DND-41 (cell line): Measurements from ENCODE around the gene S100A16.

Source experiments
- ATAC-seq: fragments of 200-7000 bp; cut with Tn5 transposase; 3 replicates; pipeline ENCODE4 v1.9.1; 2021; ENCODE audit warnings: low read depth; ENCODE audit not compliant: insufficient read depth
- DNase-seq: peaks from one replicate; pipeline ENCODE4 v3.0.0-alpha.2; 2020
- H2AFZ ChIP-seq: 2 replicates; pipeline ENCODE4 v1.6.0; 2012; ENCODE audit warnings: low read depth, low read length
- H3K27ac ChIP-seq: 2 replicates; pipeline ENCODE4 v1.5.1; 2012; ENCODE audit warnings: low read length, inconsistent platforms
- H3K27me3 ChIP-seq: fragments of 200-600 bp; sonication (generic); 2 replicates; pipeline ENCODE4 v1.6.0; 2012; ENCODE audit warnings: low read length, mild to moderate bottlenecking, inconsistent platforms; ENCODE audit not compliant: insufficient read depth, poor library complexity
- H3K36me3 ChIP-seq: 2 replicates; pipeline ENCODE4 v1.5.1; 2012; ENCODE audit warnings: low read length, inconsistent platforms; ENCODE audit not compliant: insufficient read depth
- H3K4me1 ChIP-seq: 2 replicates; pipeline ENCODE4 v1.5.1; 2012; ENCODE audit warnings: mild to moderate bottlenecking, low read length; ENCODE audit not compliant: insufficient read depth
- H3K4me2 ChIP-seq: 2 replicates; pipeline ENCODE4 v1.6.0; 2012; ENCODE audit warnings: mild to moderate bottlenecking, moderate library complexity, low read length, inconsistent platforms; ENCODE audit not compliant: insufficient read depth
- H3K4me3 ChIP-seq, 2 experiments: fragments of 200-600 bp in 1 of 2; shearing (Covaris generic) in 1 of 2; 2 replicates each; pipeline ENCODE4 v1.5.1; 2012 to 2016; ENCODE audit warnings: inconsistent platforms in 2 of 2, low read length in 2 of 2, mild to moderate bottlenecking in 2 of 2, low read depth in 1 of 2, moderate library complexity in 1 of 2
- H3K79me2 ChIP-seq: 2 replicates; pipeline ENCODE4 v1.6.0; 2012; ENCODE audit warnings: low read length, inconsistent platforms; ENCODE audit not compliant: insufficient read depth
- H3K9ac ChIP-seq: 2 replicates; pipeline ENCODE4 v1.6.0; 2012; ENCODE audit warnings: low read depth, mild to moderate bottlenecking, inconsistent platforms, low read length, moderate library complexity
- H3K9me3 ChIP-seq: 2 replicates; pipeline ENCODE4 v1.5.1; 2012; ENCODE audit warnings: low read length, moderate library complexity, mild to moderate bottlenecking, inconsistent platforms; ENCODE audit not compliant: insufficient read depth, severe bottlenecking
- H4K20me1 ChIP-seq: 2 replicates; pipeline ENCODE4 v1.6.0; 2012; ENCODE audit warnings: low read length; ENCODE audit not compliant: insufficient read depth
- EZH2 ChIP-seq: IDR thresholded peaks from 3 replicates; pipeline ENCODE4 v1.6.1; 2012; ENCODE audit warnings: borderline replicate concordance, low read depth, mild to moderate bottlenecking, moderate library complexity, low read length, inconsistent platforms; ENCODE audit not compliant: severe bottlenecking
- TF ChIP-seq, protein P1 (sequence below): IDR thresholded peaks from 2 replicates; pipeline ENCODE4 v1.5.1; 2012; ENCODE audit warnings: borderline replicate concordance, low read length, moderate library complexity, mild to moderate bottlenecking; ENCODE audit not compliant: poor library complexity, severe bottlenecking; ENCODE audit errors: extremely low read depth

Gene S100A16

DNA sequence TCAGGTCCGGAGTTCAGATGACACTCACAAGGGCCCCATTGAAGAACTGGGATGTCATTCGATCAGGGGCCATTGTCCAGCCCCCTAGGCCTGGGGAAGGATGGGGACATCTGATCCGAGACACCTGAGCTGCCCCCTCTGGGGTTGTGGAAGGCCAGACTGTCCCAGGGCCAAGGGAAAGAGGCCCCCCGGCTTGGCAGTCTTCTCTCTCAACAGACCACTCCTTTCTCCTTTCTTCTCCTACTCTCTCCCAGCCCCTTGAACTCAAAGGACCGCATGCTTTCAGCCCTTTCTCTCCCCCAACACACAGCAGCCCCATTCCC lies 16.4 kb upstream of the S100A16 start:
- ATAC-seq (no peak), DNase-seq (no peak)
- no peaks in the 10 kb centered on the region for H3K9me3 ChIP-seq
- H3K36me3 ChIP-seq, result no peaks in the 10 kb centered on the region; the same call in 1 of the 2 replicates
- no peaks in the 10 kb centered on the region for H4K20me1 ChIP-seq
- no peak overlapping the region for H2AFZ ChIP-seq
- H3K4me3 ChIP-seq, result no peak overlapping the region
- H3K4me1 ChIP-seq, result peaks cover 6% of the 10 kb centered on the region
- no peak overlapping the region for H3K27ac ChIP-seq
- no peaks in the 10 kb centered on the region for H3K27me3 ChIP-seq
- TF ChIP-seq, protein P1, sequence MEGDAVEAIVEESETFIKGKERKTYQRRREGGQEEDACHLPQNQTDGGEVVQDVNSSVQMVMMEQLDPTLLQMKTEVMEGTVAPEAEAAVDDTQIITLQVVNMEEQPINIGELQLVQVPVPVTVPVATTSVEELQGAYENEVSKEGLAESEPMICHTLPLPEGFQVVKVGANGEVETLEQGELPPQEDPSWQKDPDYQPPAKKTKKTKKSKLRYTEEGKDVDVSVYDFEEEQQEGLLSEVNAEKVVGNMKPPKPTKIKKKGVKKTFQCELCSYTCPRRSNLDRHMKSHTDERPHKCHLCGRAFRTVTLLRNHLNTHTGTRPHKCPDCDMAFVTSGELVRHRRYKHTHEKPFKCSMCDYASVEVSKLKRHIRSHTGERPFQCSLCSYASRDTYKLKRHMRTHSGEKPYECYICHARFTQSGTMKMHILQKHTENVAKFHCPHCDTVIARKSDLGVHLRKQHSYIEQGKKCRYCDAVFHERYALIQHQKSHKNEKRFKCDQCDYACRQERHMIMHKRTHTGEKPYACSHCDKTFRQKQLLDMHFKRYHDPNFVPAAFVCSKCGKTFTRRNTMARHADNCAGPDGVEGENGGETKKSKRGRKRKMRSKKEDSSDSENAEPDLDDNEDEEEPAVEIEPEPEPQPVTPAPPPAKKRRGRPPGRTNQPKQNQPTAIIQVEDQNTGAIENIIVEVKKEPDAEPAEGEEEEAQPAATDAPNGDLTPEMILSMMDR, result no peak
- no peak for TF ChIP-seq EZH2
- H3K4me2 ChIP-seq, result no peak overlapping the region
- H3K9ac ChIP-seq, result no peak overlapping the region
- H3K79me2 ChIP-seq, result peaks cover 4% of the 10 kb centered on the region

DNA sequence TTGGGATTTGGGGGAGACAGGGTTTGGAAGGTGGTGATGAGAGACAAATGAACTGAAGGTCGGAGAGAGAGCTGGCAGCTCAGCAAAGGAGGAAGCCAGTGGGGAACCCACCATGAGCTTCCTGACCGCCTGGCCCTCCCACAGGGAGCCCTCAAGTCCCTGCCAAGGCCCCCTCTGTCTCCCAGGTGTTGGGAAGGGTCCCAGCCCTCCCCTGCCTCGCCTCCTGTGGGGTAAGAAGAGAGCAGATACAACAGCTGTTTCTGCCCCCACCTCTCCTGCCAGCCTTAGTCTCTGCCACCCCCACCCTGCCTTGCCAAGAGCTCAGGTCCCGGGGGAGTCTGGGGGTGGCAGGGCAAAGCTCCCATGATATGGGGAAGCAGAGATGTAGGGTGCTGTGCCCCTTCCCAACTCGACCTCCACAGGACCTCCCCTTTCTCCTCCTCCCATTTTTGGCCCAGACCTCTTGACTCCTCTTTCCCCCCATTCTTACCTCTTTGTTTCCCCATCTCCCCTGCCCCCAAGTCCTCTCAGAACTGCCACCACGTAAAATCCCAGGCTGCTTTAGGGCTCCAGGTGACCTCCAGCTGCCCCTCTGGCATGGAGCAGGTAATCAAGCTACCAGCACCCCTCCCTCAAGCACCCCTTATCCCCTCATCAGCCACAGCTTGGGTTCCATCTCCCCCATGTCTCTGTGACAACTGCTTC lies 15.9 kb upstream of the S100A16 start:
- no peak for ATAC-seq
- no peak for TF ChIP-seq EZH2
- TF ChIP-seq, protein P1, result no peak
- Histone ChIP-seq H4K20me1 (no peaks in the 10 kb centered on the region), H3K4me3 (no peak overlapping the region), H3K36me3 (no peaks in the 10 kb centered on the region), H3K9ac (no peak overlapping the region), H3K4me1 (peaks cover 6% of the 10 kb centered on the region), H3K79me2 (no peaks in the 10 kb centered on the region), H3K4me2 (no peak overlapping the region), H3K9me3 (no peaks in the 10 kb centered on the region), H3K27me3 (no peaks in the 10 kb centered on the region), H3K27ac (no peak overlapping the region), H2AFZ (no peak overlapping the region)
- no peak for DNase-seq

DNA sequence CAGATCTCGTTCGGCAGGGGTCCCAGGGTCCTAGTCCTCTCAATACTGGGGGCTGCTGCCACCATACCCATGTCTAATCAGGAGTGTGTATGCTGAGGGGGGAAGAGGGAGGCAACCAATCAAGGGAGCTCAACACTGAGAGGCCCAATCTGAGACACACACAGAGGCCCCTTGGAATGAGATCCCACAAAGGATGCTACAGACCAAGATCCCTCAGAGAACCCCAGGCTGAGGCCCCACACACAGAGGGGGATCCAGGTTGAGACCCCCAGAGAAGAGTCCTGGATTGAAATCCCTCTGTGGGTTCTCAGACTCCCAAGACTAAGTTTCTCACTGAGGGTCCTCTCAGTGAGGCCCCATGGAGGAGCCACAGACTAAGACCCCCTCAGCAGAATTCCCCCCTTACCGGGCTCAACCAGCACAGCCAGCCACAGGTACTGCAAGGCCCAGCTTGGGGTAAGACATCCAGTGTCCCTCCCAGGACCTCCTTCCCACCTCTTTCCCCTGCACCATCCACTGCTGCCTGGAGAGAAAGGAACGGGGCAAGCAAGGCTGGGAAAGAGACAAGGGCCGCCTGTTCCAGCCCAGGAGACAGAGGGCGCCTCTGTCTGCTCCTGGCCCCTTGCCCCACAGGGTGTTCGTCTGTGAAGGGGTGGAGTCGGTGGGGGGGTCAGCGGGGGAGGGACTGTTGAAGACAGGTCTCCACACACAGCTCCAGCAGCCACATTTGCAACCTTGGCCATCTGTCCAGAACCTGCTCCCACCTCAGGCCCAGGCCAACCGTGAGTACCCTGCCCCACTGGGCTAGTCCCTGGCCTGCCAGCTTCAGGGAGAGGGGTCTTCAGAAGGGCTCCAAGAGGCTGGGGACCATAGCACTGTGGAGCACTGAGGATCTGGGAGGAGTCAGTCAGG lies 15.0 kb upstream of the S100A16 start, which contains the start of gene S100A1:
Gene S100A1 (plus strand): TSS at position 720 of the 912 bp plus-strand sequence. CDS start 2,088 bp downstream, outside the sequence.
- no peak within 1 kb of the TSS for H3K9ac ChIP-seq
- TF ChIP-seq EZH2, result no peak
- TF ChIP-seq, protein P1, result no peak
- H2AFZ ChIP-seq, result no peak within 1 kb of the TSS
- H4K20me1 ChIP-seq, result no peaks in the 10 kb centered on the region
- no peak within 1 kb of the TSS for H3K4me3 ChIP-seq
- DNase-seq, result no peak
- no peaks in the 10 kb centered on the region for H3K27me3 ChIP-seq
- ATAC-seq, result no peak
- no peak within 1 kb of the TSS for H3K4me2 ChIP-seq
- no peaks in the 10 kb centered on the region for H3K9me3 ChIP-seq
- no peaks in the 10 kb centered on the region for H3K4me1 ChIP-seq
- H3K79me2 ChIP-seq, result no peaks in the 10 kb centered on the region
- no peaks in the 10 kb centered on the region for H3K36me3 ChIP-seq
- H3K27ac ChIP-seq, result no peak within 1 kb of the TSS
